Measurements from ENCODE around the gene RET.

RET gene

DNA sequence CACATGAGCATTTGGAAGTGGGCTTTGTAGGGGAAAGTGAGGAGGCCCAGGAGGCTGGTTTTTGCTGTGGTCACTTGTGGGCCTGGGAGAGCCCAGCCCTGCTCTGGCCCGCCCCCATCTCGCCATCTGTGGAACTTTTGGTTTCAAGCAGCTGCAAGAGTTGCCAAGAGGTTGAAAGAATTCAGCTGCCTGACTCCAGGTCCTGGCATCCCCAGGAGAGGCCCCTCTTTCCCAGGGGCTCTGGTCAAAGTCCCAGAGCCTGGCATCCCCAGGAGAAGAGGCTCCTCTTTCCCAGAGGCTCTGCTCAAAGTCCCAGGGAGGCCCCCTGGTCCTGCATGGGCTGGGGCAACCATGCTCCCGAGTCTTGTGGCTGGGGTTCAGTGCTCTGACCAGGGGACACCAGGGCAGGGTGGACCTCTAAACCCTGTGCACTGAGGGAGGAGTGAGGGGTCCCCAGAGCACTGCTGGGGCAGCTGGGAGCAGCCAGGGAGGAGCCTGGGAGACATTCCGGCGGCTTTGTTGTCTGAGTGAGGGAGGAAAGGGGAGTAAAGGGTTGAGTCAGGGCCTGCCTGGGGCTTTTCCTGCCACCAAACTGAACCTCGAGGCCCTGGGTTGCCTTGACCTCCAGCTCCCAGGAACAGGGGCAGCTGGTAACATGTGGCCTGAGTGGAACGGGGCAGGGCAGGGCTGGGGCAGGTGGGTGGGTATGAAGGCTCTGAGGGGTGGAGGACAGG, 33.6 kb downstream of the RET start:
- no peak for DNase-seq

DNA sequence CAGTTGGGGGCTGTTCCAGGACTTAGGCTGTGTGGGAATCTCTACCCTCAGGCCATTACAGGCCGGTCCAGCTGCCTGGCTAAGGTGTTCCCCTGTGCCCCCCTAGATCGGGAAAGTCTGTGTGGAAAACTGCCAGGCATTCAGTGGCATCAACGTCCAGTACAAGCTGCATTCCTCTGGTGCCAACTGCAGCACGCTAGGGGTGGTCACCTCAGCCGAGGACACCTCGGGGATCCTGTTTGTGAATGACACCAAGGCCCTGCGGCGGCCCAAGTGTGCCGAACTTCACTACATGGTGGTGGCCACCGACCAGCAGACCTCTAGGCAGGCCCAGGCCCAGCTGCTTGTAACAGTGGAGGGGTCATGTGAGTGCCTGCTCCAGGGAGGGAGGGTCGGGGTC, 34.2 kb downstream of the RET start:
- DNase-seq = no peak

DNA sequence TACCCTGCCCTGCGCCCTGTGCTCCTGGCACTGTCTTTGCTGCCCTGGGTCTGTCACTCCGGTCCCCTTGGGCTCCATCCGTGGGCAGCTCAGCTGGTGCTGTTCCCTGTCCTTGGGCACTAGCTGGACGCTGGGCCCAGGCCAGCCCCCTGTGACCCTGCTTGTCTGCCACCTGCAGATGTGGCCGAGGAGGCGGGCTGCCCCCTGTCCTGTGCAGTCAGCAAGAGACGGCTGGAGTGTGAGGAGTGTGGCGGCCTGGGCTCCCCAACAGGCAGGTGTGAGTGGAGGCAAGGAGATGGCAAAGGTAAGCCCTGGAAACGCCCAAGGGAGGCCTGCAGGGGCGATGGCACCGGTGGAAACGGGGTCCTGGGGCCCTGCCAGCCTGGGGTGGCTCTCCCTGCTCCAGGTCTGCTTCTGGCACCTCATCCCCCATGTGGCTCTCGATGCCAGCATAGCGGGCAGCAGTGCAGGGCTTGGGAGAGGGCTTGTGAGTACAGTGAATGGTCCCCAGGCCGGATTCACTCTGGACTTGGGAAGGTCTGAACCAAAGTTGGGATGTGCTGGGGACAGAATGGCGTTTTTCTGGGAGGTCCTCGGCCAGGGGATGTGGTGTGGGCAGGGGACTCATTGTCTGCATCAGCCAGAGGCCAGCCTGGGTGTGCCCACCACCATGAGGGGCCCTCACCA, 35.2 kb downstream of the RET start:
- DNase-seq = no peak

GRCh38 chr10:43112608-43112961, 35.7 kb downstream of the RET start:
- DNase-seq = no peak

GRCh38 chr10:43113201-43114087, 36.6 kb downstream of the RET start:
- DNase-seq = no peak

GRCh38 chr10:43114088-43114742, 37.3 kb downstream of the RET start:
- no peak for DNase-seq

- no peak for DNase-seq
These were observed 38.1 kb downstream of the RET start for GRCh38 chr10:43114743-43115611.

GRCh38 chr10:43115881-43116595, 39.2 kb downstream of the RET start:
- DNase-seq = no peak

GRCh38 chr10:43116596-43116995, 39.7 kb downstream of the RET start:
- DNase-seq = no peak

DNA sequence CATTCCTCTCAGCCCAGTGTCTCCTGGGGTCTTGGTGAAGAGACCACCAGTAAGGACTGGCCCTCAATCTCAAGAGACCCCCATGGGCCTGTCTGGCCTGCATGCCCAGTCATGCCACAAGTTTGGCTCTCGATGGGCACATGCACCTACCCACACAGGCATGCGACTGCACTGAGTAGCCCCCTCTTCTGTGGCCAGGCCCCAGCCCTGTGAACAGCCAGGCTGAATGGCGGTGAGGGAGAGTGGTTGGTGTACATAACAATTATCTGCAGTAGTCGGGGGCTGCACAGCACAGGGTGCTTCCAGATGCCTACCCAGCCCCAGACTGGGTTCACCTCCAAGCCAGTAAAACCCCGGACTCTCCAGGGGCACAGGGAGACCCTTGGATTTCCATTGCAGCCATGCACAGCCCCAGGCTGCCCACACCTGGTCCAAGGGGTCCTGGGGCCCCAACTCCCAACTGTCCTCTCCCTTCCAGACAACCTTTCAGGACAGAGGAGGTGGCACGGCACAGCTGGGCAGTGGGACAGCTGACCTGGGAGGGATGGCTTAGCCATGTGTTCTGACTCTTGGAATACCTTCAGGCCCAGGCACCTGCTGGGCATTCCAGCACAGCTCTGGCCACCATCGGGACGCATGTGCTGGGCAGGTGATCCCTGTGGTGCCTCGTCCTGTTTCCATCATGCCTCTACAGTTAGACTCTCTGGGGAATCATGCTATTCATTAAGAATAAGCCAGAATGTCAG, 40.3 kb downstream of the RET start:
- DNase-seq = no peak

- no peak for DNase-seq
These were observed 41.1 kb downstream of the RET start for GRCh38 chr10:43117777-43118583.

- no peak for DNase-seq
These were observed 42.0 kb downstream of the RET start for GRCh38 chr10:43118631-43119415.

DNA sequence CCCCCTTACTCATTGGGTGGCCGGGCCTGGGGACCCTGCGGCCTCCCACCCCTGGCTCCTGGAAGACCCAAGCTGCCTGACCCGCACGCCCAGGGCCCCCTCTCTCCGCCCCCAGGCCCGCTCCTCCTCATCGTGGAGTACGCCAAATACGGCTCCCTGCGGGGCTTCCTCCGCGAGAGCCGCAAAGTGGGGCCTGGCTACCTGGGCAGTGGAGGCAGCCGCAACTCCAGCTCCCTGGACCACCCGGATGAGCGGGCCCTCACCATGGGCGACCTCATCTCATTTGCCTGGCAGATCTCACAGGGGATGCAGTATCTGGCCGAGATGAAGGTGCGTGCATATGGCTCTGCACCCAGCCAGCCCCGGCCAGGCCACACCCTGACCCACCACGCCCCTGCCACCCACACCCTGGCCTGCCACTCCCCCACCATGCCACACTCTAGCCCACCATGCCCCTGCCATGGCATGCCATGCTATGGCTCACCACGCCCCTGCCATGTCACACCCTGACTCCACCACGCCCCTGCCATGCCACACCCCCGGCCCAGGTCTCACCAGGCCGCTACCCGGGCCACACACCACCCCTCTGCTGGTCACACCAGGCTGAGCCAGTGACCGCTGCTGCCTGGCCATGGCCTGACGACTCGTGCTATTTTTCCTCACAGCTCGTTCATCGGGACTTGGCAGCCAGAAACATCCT, 42.7 kb downstream of the RET start:
- no peak for DNase-seq

GRCh38 chr10:43120116-43120928, 43.5 kb downstream of the RET start:
- no peak for DNase-seq

- no peak for DNase-seq
These were observed 44.1 kb downstream of the RET start for GRCh38 chr10:43120929-43121314.

DNA sequence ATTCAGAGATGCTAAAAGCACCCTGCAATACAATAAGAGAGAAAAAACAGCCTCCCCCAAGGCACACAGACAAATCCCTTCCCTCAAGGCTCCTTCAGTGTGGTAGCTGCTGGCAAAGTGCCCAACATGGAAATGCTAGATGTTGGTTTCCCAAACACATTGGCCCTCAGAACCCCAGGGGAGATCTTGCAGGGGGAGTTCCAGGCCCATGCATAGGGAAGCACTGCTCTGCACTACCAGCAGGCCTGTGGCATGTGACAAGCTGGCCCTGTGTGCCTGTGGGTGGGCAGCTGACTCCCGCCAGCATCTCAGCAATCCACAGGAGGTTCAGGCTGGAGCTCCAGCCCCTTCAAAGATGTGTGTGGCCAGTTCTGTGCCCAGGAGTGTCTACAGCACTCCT, 44.6 kb downstream of the RET start:
- no peak for DNase-seq

- no peak for DNase-seq
These were observed 45.2 kb downstream of the RET start for GRCh38 chr10:43122096-43122495.

DNA sequence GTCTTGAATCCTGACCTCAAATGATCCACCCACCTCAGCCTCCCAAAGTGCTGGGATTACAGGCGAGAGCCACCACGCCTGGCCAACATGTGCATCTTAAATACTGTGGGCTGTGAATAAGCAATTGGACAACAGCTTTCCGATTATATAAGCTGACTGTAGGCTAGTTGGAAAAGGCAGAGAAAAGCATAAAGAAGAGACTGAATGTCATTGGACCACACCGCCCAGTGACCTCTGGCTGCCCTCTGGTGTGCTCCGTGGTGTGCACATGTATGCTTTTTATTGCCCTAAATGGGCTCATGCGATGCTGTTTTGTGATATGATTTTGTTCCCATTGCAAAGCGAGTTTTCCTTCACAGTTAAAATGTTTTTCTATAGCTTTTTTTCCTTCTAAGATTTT, 46.0 kb downstream of the RET start:
- DNase-seq = no peak

Measured in NCI-H748 treated with DMSO at 0.1 percent for 48 hours (cell line).